ACHN (cell line): ENCODE data around the gene WTAP.
"Not testable (repeated sequence)": the region's sequence is repeated elsewhere in the genome, so short reads cannot be mapped to it uniquely, and the experiment has no call there.

ENCODE experiments used
- DNase-seq: peaks from one replicate; pipeline ENCODE4 v3.0.0-alpha.2; 2015
- in situ Hi-C: cut with HindIII; loops from 2 replicates; pipeline ENCODE4 v1.10.0; 2017; ENCODE audit warnings: low sequenced_read_pairs, low pct_ligation_motif_present, low pct_unique_long_range_greater_than_20kb

WTAP gene

GRCh38 chr6:159789377-159790148 lies 62.3 kb downstream of the WTAP start, which contains the start of gene TCP1:
Gene TCP1, minus strand, starts transcription at chr6:159789602. Its CDS starts 134 bp downstream, at chr6:159789468.
- peak; percentile 99 for DNase-seq
- in situ Hi-C loops: no loop called here

GRCh38 chr6:159790149-159790955 lies 63.0 kb downstream of the WTAP start, which contains the start of gene MRPL18:
Gene MRPL18, plus strand, starts transcription at chr6:159790467. Its CDS starts 121 bp downstream, at chr6:159790588.
- DNase-seq: peak; percentile 94
- in situ Hi-C loops: no loop called here

- no peak for DNase-seq
- in situ Hi-C loops: no loop called here
These were observed 63.8 kb downstream of the WTAP start for GRCh38 chr6:159790956-159791598.

GRCh38 chr6:159794976-159795375 lies 67.7 kb downstream of the WTAP start:
- DNase-seq, in situ Hi-C loops: not testable (repeated sequence)

GRCh38 chr6:159797554-159797953 lies 70.2 kb downstream of the WTAP start:
- in situ Hi-C loops: no loop called here
- DNase-seq: no peak

GRCh38 chr6:159800141-159800865 lies 73.0 kb downstream of the WTAP start, which contains the start of gene PNLDC1:
Gene PNLDC1, plus strand, starts transcription at chr6:159800276. Its CDS starts 32 bp downstream, at chr6:159800308.
- DNase-seq: no peak
- in situ Hi-C loops: no loop called here

- DNase-seq: no peak
- in situ Hi-C loops: no loop called here
These were observed 74.6 kb downstream of the WTAP start for GRCh38 chr6:159801935-159802334.

- in situ Hi-C loops: no loop called here
- no peak for DNase-seq
These were observed 77.2 kb downstream of the WTAP start for GRCh38 chr6:159804504-159804903.

GRCh38 chr6:159805440-159806020 lies 78.2 kb downstream of the WTAP start:
- in situ Hi-C loops: no loop called here
- no peak for DNase-seq
